C4-2B (cell line): Measurements from ENCODE around the gene RAB11FIP4.

Source experiments
- CTCF ChIP-seq: fragments of 450-650 bp; conservative IDR thresholded peaks from 2 replicates; pipeline ENCODE4 v1.5.1; 2017; ENCODE audit warnings: mild to moderate bottlenecking
- ZFX ChIP-seq: fragments of 450-650 bp; IDR thresholded peaks from 2 replicates; pipeline ENCODE4 v1.6.1; 2017

- TF ChIP-seq CTCF = no peak
- TF ChIP-seq ZFX = no peak
These were observed 22.2 kb upstream of the RAB11FIP4 start for GRCh38 chr17:31369266-31369665.
